ENCODE measurements around the gene KCNK13.

GRCh38 chr14:90095096-90095495 is 33.3 kb downstream of the KCNK13 start:
- no peak for TF ChIP-seq CTCF (conservative IDR thresholded peaks at IDR 0.05; ENCODE audit: low read depth, low read length)
- TF ChIP-seq FOS (IDR thresholded peaks at IDR 0.05; ENCODE audit: low read depth, low read length) = no peak
- TF ChIP-seq POLR2A (IDR thresholded peaks at IDR 0.05; ENCODE audit: low read depth, low read length) = no peak
- no peak for TF ChIP-seq USF2 (IDR thresholded peaks at IDR 0.05; ENCODE audit: low read depth, low read length)
- TF ChIP-seq MAFK (IDR thresholded peaks at IDR 0.05; ENCODE audit: low read depth, low read length) = no peak
- TF ChIP-seq RFX5 (IDR thresholded peaks at IDR 0.05; ENCODE audit: low read depth, low read length) = no peak
- TF ChIP-seq SMC3 (IDR thresholded peaks at IDR 0.05; ENCODE audit: low read depth, low read length) = no peak
